ENCODE results near the gene PRMT1. TPM values are rescaled to one million over a fixed set of nuclear protein-coding genes. Genes with fewer than 3 reads are reported as not detected.

Gene PRMT1
- total and polyA plus RNA-seq, 2 of the 13 experiments (the other 11 are each of a cell fraction or from before 2014, with no cell fraction given), result 324 to 374 TPM

GRCh38 chr19:49677231-49677900 lies at the start of gene PRMT1 (continued):
- TF ChIP-seq, protein P1, sequence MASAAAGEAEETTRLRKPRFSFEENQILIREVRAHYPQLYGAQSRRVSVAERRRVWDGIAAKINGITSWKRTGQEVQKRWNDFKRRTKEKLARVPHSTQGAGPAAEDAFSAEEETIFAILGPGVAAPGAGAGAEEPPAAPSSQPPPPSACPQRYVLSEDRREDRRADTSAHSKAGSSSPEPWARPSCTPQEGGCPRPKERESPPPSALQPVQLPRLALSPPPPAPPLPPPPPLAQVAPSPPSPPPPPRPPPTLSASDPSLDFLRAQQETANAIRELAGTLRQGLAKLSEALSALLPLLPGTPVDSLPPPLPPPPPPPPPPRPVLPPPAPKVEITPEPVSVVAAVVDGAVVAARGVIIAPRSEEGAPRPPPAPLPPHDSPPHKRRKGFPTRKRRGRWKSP (CRISPR knock-in tag; IDR thresholded peaks at IDR 0.05), result peak; percentile 23; the same call in 1 of the 2 replicates
- TF ChIP-seq ZNF766 (CRISPR knock-in tag; IDR thresholded peaks at IDR 0.05; ENCODE audit: borderline replicate concordance), result peak; percentile 83; the same call in 1 of the 2 replicates
- peak; percentile 53; the same call in 1 of the 2 replicates for TF ChIP-seq MIER3 (CRISPR knock-in tag; IDR thresholded peaks at IDR 0.05; ENCODE audit: borderline replicate concordance)
- TF ChIP-seq ZNF430 (CRISPR knock-in tag; IDR thresholded peaks at IDR 0.05), result peak; percentile 71; the same call in 1 of the 2 replicates
- no peak for TF ChIP-seq ZNF672 (CRISPR knock-in tag; IDR thresholded peaks at IDR 0.05)
- peak; percentile 48; the same call in 1 of the 2 replicates for TF ChIP-seq HES4 (CRISPR knock-in tag; IDR thresholded peaks at IDR 0.05; ENCODE audit: borderline replicate concordance)
- TF ChIP-seq, protein P2, sequence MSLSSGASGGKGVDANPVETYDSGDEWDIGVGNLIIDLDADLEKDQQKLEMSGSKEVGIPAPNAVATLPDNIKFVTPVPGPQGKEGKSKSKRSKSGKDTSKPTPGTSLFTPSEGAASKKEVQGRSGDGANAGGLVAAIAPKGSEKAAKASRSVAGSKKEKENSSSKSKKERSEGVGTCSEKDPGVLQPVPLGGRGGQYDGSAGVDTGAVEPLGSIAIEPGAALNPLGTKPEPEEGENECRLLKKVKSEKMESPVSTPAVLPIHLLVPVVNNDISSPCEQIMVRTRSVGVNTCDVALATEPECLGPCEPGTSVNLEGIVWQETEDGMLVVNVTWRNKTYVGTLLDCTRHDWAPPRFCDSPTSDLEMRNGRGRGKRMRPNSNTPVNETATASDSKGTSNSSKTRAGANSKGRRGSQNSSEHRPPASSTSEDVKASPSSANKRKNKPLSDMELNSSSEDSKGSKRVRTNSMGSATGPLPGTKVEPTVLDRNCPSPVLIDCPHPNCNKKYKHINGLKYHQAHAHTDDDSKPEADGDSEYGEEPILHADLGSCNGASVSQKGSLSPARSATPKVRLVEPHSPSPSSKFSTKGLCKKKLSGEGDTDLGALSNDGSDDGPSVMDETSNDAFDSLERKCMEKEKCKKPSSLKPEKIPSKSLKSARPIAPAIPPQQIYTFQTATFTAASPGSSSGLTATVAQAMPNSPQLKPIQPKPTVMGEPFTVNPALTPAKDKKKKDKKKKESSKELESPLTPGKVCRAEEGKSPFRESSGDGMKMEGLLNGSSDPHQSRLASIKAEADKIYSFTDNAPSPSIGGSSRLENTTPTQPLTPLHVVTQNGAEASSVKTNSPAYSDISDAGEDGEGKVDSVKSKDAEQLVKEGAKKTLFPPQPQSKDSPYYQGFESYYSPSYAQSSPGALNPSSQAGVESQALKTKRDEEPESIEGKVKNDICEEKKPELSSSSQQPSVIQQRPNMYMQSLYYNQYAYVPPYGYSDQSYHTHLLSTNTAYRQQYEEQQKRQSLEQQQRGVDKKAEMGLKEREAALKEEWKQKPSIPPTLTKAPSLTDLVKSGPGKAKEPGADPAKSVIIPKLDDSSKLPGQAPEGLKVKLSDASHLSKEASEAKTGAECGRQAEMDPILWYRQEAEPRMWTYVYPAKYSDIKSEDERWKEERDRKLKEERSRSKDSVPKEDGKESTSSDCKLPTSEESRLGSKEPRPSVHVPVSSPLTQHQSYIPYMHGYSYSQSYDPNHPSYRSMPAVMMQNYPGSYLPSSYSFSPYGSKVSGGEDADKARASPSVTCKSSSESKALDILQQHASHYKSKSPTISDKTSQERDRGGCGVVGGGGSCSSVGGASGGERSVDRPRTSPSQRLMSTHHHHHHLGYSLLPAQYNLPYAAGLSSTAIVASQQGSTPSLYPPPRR (CRISPR knock-in tag; IDR thresholded peaks at IDR 0.05; ENCODE audit: borderline replicate concordance), result peak; percentile 22; the same call in 1 of the 2 replicates
- TF ChIP-seq HDAC2 (CRISPR knock-in tag; IDR thresholded peaks at IDR 0.05), result peak; percentile 48; the same call in 1 of the 2 replicates
- TF ChIP-seq, protein P3, sequence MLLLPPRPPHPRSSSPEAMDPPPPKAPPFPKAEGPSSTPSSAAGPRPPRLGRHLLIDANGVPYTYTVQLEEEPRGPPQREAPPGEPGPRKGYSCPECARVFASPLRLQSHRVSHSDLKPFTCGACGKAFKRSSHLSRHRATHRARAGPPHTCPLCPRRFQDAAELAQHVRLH (CRISPR knock-in tag; IDR thresholded peaks at IDR 0.05; ENCODE audit: borderline replicate concordance, low read depth), result peak; percentile 66; the same call in 1 of the 2 replicates
- TF ChIP-seq PLRG1 (conservative IDR thresholded peaks at IDR 0.05), result no peak
- peak; percentile 4; the same call in 1 of the 2 replicates for TF ChIP-seq ZNF280B (CRISPR knock-in tag; IDR thresholded peaks at IDR 0.05; ENCODE audit: borderline replicate concordance)
- TF ChIP-seq THAP11 (CRISPR knock-in tag; IDR thresholded peaks at IDR 0.05), result peak; percentile 54
- TF ChIP-seq JUN (CRISPR knock-in tag; IDR thresholded peaks at IDR 0.05), result no peak
- no peak for TF ChIP-seq CREB1 (IDR thresholded peaks at IDR 0.05)
- TF ChIP-seq CREB1 (CRISPR knock-in tag; IDR thresholded peaks at IDR 0.05), result no peak
- TF ChIP-seq, protein P4, sequence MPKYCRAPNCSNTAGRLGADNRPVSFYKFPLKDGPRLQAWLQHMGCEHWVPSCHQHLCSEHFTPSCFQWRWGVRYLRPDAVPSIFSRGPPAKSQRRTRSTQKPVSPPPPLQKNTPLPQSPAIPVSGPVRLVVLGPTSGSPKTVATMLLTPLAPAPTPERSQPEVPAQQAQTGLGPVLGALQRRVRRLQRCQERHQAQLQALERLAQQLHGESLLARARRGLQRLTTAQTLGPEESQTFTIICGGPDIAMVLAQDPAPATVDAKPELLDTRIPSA (CRISPR knock-in tag; IDR thresholded peaks at IDR 0.05; ENCODE audit: borderline replicate concordance), result 0 out of 2 replicates have a peak, but pooled peaks have one; percentile 65
- 0 out of 2 replicates have a peak, but pooled peaks have one; percentile 46 for TF ChIP-seq THRA (CRISPR knock-in tag; IDR thresholded peaks at IDR 0.05; ENCODE audit: borderline replicate concordance)
- no peak for TF ChIP-seq HCFC1 (IDR thresholded peaks at IDR 0.05; ENCODE audit: low read depth, low read length)
- peak; percentile 70 for TF ChIP-seq ERF (CRISPR knock-in tag; IDR thresholded peaks at IDR 0.05)

Data from HepG2 (cell line).